ENCODE results near the gene VSIG4. TPM values are rescaled to one million over a fixed set of nuclear protein-coding genes. Genes with fewer than 3 reads are reported as not detected.

VSIG4 gene
- total RNA-seq, 4 donors from 2014 or later: 19.6 to 40.8 (median 31.8) TPM

GRCh38 chrX:66009231-66009845 lies 30.5 kb downstream of the VSIG4 start:
- 89 to 94% methylated on average over 3 of the region's 3 CpGs for WGBS, 2 donors
- DNase-seq (ENCODE audit: low spot score in 2 of 2): no peak
- TF ChIP-seq CTCF (IDR thresholded peaks at IDR 0.05) (no peak), POLR2A (IDR thresholded peaks at IDR 0.05) (no peak)
- no peak overlapping the region for H3K4me3 ChIP-seq (ENCODE audit: low read depth, poor library complexity, severe bottlenecking)
- intact Hi-C loops (cut with DNase I; ENCODE audit: low total_unique reads): no loop called here

GRCh38 chrX:66008328-66008970 lies 31.4 kb downstream of the VSIG4 start:
- no peak for DNase-seq (ENCODE audit: low spot score in 2 of 2)
- TF ChIP-seq POLR2A (IDR thresholded peaks at IDR 0.05) (no peak), CTCF (IDR thresholded peaks at IDR 0.05) (no peak)
- intact Hi-C loops (cut with DNase I; ENCODE audit: low total_unique reads): no loop called here
- 59 to 84% methylated on average over 3 of the region's 3 CpGs for WGBS, 2 donors
- no peak overlapping the region for H3K4me3 ChIP-seq (ENCODE audit: low read depth, poor library complexity, severe bottlenecking)

DNA sequence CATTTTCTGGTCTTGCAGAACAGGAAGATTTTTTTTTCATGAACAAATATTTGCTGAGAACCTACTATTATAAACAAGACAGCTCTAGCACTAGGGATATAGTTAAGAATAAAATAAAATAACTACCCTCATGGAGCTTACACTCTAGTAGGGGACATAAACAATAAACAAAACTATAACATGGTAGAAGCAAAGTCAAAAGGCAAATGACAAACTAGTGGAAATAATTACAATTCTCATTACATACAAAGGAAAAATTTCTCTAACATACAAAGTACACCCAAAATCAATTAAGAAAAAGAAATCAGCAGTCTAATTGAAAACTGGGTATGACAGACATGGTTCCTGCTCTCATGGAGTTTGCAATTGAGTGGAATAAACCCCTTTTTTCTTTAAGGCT lies 32.0 kb downstream of the VSIG4 start:
- DNase-seq (ENCODE audit: low spot score in 2 of 2): no peak
- TF ChIP-seq CTCF (IDR thresholded peaks at IDR 0.05) (no peak), POLR2A (IDR thresholded peaks at IDR 0.05) (no peak)
- H3K4me3 ChIP-seq (ENCODE audit: low read depth, poor library complexity, severe bottlenecking): no peak overlapping the region
- intact Hi-C loops (cut with DNase I; ENCODE audit: low total_unique reads): no loop called here

- WGBS, 2 donors: 60 to 71% methylated on average over 4 of the region's 4 CpGs
- intact Hi-C loops (cut with DNase I; ENCODE audit: low total_unique reads): no loop called here
- no peak for DNase-seq (ENCODE audit: low spot score in 2 of 2)
- no peak overlapping the region for H3K4me3 ChIP-seq (ENCODE audit: low read depth, poor library complexity, severe bottlenecking)
- TF ChIP-seq CTCF (IDR thresholded peaks at IDR 0.05) (no peak), POLR2A (IDR thresholded peaks at IDR 0.05) (no peak)
Observed at GRCh38 chrX:66005830-66006449, 33.9 kb downstream of the VSIG4 start.

DNA sequence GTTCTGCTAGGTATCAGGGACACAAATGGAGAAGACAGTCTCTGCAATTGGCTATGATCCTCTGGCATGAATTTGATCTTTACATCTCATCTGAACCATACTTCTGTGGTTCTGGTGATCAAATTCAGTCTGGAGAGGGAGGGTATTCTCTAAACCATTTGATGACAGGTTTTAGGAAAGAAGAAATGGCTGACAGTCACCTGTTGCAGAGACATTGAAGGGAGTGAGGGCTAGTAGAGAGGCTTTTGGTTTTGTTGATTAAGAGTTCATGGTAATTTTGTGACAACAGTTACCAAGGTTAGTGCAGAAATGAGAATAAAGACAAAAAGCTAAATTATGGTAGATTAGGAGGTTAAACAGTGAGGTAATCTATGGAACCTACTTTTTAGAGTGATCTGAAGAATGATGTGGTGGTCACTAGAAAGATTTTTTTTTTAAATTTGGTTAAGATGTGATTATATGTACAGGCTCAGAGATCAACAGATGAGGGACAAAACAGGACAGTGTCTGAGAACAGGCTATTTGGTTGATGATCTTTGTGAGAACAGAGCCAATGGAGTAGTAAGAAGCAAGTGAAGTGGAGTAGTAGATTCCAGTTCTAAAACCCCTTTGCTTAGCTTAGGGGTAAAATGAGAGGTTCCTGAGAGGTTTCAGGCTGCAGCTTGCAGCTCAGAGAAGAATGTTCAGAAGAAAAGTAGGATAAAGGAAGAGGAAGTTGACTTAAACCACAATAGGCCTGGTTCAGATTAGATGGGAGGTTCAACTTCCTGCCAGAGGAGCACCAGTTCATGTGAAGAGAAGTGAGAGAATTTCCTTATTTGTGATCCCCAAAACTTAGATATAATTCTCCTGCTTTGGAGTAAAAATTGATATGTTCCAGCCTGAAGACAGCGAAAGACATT lies 34.7 kb downstream of the VSIG4 start:
- no peak for TF ChIP-seq CTCF (IDR thresholded peaks at IDR 0.05)
- no peak for TF ChIP-seq POLR2A (IDR thresholded peaks at IDR 0.05)
- H3K4me3 ChIP-seq (ENCODE audit: low read depth, poor library complexity, severe bottlenecking): no peak overlapping the region
- intact Hi-C loops (cut with DNase I; ENCODE audit: low total_unique reads): no loop called here
- DNase-seq (ENCODE audit: low spot score in 2 of 2): no peak
- 79 to 88% methylated on average over 1 of the region's 1 CpG for WGBS, 2 donors
